HTR-8/SVneo (cell line): Measurements from ENCODE around the gene HELT.
"Not testable (repeated sequence)": the region's sequence is repeated elsewhere in the genome, so short reads cannot be mapped to it uniquely, and the experiment has no call there.

Experiments used
- DNase-seq: peaks from one replicate; pipeline ENCODE4 v3.0.0; 2011; ENCODE audit warnings: low spot score, mixed read lengths; ENCODE audit not compliant: insufficient read length
- FAIRE-seq: peaks from 2 replicates; lab custom pipeline; 2011; peaks lifted over from hg19 to GRCh38; lab: Jason Lieb, UNC

HELT gene, protein sequence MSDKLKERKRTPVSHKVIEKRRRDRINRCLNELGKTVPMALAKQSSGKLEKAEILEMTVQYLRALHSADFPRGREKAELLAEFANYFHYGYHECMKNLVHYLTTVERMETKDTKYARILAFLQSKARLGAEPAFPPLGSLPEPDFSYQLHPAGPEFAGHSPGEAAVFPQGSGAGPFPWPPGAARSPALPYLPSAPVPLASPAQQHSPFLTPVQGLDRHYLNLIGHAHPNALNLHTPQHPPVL

DNA sequence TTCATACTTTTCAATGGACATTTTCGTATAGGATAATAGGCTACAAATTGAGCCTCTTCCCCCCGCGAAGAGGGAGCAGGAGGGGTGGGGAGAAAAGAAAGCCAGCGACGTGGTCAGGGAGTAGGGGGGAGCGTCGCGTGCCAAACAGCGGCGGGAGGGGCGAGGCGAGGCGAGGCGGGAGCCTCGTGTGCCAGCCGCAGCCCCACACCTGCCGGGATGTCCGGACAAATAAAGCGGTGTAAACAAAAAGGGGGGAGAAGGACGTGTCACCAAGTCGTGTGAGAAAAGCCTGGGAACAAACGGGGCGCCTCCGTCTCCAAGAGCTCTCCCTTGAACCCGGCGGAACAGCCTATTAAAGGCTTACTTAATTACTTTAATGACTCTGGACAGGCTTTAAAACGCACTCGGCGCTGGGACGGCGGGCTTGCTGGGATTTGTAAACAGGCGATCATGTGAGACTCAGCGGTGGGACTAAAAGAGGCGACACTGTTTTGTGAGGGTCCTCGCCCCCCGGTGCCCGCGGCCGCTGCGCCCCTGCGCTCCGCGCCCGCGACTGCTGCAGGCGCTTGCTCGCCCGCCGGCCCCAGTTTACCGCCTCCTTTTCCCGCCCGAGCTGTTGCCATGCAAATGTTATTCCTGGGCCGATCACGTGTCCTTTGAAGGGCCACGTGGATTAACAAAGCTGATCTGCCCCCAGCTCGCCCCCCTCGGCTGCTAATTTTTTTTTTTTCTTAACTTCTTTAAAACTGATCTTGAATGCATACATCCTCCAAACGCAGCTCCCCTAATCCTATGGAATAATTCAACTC, at the start of gene HELT:
HELT (plus strand) TSS at position 527 of the 809 bp plus-strand sequence. CDS start 439 bp downstream, outside the sequence.
- FAIRE-seq = no peak
- no peak for DNase-seq

DNA sequence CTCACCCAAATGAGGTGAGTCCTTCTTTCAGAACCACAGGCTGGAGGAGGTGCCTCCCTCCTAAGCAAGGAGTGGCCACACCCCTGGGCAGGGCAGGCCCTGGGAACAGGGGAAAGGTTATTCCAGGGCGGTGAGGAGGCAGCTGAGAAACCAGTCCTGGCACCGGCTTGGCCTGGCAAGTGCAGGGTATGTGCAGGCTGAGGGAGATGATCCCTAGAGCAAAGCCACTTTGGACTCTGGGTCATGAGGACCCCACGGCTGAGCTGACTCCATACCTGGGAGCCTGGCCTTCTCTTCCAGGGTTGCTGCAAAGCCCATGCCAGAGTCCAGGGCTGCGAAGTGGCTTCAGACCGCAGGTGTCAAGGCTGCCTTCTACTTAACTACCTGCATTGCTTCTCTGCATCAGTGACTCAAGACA, 49.5 kb upstream of the HELT start:
- DNase-seq (no peak), FAIRE-seq (no peak)

DNA sequence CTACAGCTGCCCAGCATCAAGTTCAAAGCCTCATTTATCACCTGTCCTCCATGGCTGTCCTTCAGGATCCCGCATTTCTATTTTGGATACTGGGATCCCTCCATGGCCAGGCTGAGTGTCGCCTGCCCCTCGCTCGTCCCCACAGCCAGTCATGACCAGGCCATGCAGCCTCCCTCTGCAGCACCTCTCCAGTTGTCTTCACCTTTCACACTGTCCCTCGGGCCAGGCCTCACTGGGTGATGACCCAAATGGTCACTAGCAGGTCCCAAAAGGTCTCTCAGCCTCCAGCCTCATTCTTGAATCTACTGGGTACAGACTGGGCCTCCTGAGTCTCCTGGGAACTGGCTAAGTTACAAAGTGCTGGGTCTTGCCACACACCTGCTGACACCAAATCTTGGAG, 48.7 kb upstream of the HELT start:
- DNase-seq = no peak
- no peak for FAIRE-seq

DNA sequence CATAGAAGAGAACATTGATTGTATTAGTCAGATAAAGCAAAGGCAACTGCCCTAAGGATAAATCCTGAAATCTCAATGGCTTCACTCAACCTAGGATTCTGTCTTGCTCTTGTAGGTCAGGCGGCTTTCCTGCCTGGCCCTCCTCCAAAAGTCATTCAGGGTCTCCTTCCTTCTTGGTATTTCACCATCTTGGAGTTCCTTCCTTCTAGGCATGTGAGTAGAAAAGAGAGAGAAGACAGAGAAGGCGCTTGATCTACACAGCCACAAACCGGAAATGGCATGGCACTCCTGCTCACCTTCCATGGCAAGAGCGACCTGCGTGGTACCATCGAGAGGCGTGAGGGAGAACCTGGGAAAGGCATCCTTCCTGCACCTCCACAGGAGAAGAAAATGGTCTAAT, 45.3 kb upstream of the HELT start:
- FAIRE-seq (no peak), DNase-seq (no peak)

DNA sequence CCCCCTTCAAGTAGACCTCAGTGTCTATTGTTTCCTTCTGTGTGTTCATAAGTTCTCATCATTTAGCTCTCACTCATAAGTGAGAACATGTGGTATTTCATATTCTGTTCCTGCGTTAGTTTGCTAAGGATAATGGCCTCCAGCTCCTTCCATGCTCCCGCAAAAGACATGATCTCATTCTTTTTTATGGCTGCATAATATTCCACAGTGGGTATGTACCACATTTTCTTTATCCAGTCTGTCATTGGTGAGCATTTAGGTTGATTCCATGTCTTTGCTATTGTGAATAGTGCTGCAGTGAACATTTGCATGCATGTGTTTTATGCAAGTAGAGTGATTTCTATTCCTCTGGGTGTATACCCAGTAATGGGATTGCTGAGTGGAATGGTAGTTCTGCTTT, 41.9 kb upstream of the HELT start:
- not testable (repeated sequence) for FAIRE-seq, DNase-seq

DNA sequence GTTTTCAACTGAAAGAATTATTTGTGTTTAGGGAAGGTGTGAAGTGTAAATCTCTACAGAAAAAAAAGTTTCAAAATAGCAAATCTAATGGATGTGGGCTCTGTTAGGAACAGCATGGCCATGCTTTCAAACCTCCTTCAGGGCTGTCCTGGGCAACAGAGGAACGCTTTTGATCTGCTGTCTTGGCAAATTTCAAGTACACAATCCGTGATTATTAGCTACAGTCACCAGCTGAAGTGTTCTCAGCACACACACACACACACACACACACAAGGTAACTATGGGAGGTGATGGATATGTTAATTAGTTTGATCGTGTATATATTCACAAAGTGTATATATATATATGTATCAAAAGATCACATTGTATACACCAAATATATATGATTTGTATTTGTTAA, 40.5 kb upstream of the HELT start:
- DNase-seq (no peak), FAIRE-seq (no peak)

DNA sequence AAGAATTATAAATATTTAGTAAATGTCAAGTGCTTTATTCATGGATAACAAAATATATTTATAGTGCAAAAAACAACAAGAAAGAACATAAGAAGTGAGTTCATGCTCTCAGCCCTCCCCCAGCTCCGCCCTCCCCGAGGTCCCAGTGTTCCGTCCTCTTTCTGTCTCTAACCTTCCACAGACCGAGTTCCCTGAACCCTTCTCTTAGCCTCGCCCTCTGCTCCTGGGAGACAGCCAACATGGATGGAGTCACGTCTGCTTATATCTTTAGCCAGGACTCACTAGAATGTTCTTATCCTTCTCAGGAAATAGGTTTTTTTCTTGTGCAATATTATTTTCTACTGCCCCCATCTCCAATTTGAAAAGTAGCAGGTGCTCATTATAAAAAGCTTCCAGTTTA, 40.1 kb upstream of the HELT start:
- no peak for FAIRE-seq

DNA sequence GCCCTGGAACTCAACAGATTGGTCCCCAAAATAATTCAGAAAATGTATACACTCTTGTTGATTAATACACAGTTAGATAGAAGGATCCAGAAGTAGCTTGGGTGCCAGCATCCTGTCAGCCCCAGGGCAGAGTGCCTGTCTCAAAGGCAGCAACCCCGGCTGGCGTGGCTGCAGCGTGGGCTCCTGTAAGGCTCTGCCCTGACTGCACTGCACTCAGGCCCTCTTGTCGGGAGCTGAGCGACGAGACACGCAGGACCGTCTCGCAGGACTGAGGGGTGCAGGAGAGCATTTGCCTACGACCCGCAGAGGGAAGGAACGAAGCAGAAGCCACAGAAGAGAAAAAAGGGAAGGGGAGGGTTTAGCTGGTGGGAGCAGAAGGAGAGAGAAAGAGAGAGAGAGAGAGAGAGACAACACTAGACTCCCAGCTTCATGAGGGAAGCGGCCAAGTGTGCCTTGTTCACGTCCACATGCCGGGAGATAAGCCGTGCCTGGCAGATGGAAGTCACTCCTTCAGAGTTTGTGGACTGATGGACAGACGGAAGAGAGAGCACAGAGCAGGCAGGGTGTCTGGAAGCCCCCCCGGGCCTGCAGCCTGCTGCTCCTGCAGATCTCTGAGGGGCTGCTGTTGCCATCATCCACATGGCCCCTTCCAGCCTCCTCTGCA, 38.7 kb upstream of the HELT start:
- no peak for FAIRE-seq
- DNase-seq = no peak

More for the DNA sequence above, 40.1 kb upstream of the HELT start:
- no peak for DNase-seq

DNA sequence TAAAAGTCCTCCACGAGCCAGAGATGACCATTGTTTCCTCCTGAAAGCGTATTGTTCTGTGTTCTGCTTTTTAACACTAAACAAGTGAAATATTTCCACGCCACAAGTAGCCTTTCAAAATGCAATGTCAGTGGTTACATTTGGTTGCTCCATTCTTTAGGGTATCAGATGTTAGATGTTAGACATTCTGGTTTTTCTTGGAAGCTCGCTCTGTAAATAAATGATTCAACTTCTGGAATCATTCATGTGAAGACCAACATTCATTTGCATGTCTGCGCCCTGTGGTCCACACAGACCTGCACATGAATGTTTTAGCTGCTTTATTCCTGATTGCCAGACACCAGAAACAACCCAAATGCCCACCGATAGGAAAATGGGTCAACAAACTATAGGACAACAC, 38.0 kb upstream of the HELT start:
- FAIRE-seq (no peak), DNase-seq (no peak)

DNA sequence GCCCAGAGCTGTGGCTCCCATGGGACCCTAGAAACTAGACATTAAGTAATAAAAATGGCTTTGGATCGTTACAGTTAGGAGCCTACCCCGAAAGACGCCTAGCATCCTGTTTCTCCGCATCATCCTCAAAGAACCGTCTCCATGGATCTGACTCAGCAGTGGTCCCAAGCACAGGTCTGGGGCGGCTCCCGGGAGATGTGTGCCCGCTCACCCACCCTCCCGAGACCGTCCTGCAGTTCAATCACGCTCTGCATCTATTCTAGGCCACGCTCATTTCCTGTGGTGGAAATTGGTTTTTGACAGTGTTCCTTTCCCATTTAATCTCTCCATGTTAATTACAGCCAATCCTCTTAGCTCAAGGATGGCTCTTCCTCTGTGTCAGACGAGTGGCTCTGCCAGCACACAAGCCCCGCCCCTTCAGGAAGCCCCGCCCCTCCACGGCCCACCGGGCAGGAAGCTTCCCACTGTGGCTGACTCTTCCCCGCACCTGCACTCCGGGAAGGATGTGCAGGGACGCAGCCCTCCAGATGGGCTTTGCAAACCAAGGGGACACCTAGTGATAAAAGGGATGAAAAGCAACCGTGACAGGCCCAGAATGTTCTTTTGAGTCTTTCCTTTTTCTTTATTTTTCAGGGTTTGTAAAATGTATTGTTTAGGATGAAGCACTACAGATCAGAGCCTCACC, 34.5 kb upstream of the HELT start:
- no peak for FAIRE-seq
- peak; percentile 75 for DNase-seq

DNA sequence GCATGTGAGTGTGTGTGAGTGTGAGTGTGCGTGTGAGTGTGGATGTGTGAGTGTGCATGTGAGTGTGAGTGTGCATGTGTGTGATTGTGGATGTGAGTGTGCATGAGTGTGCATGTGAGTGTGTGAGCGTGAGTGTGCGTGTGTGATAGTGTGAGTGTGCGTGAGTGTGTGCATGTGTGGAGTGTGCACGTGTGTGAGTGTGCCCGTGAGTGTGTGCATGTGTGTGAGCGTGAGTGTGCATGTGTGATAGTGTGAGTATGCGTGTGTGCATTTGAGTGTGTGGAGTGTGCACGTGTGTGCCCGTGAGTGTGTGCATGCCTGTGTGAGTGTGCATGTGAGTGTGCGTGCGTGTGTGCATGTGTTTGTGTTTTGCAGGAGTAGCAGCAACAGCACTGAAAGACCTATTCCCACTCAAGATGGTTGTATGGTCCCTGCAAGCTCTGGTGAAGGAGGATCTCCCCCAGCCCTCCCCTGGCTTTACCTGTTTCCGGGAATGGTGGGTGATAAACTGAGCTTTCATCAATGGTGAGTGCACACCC, 30.7 kb upstream of the HELT start:
- FAIRE-seq (peak; percentile 96), DNase-seq (no peak)

DNA sequence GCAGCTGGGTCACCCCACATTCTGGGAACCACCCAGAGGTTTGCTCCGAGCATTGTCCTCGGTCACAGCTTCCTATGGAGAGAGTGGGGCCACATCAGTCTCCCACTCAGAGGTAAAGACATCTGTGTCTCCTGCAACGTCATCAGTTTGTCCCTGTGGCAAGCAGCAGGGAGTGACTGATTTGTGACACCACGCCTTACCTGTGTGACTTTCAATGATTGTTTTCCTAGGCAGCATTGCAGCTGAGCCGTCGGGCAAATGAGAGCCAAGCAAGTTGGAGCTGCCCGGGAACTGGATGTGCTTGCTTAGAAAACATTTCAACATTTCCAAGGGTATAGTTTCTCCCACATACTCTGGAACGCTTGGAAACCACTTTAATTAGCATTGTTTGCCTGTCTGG, 29.7 kb upstream of the HELT start:
- DNase-seq = no peak
- FAIRE-seq = no peak

DNA sequence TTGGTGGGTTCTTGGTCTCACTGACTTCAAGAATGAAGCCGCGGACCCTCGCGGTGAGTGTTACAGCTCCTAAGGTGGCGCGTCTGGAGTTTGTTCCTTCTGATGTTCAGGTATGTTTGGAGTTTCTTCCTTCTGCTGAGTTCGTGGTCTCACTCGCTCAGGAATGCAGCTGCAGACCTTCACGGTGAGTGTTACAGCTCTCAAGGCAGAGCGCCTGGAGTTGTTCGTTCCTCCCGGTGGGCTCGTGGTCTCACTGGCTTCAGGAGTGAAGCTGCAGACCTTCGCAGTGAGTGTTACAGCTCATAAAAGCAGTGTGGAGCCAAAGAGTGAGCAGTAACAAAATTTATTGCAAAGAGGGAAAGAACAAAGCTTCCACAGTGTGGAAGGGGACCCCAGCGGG, 29.0 kb upstream of the HELT start:
- not testable (repeated sequence) for FAIRE-seq, DNase-seq

DNA sequence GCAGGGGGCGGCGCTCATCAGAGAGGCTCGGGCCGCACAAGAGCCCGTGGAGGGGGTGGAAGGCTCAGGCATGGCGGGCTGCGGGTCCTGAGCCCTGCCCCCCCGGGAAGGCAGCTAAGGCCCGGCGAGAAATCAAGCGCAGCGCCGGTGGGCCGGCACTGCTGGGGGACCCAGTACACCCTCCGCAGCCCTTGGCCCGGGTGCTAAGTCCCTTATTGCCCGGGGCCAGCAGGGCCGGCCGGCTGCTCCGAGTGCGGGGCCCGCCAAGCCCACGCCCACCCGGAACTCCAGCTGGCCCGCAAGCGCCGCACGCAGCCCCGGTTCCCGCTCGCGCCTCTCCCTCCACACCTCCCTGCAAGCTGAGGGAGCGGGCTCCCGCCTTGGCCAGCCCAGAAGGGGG, 28.2 kb upstream of the HELT start:
- DNase-seq, FAIRE-seq: not testable (repeated sequence)

DNA sequence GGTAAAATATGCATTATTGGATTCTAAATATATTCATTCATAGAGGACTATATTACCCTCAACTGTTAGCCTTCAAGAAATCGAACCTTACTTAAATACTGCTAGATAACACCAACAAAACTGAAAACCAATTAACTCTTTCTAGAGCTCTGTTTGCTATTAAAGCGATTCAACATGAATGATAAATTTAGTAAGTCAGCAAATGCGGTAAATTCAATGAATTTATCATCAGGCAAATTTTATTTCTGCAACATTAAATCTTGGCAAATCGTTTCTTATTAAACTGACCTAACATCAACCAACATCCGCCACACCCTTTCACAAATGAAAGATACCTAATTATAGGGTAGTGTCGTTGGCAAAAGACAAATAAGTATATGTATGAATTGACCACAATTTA, 26.4 kb upstream of the HELT start:
- FAIRE-seq = no peak
- DNase-seq = no peak

DNA sequence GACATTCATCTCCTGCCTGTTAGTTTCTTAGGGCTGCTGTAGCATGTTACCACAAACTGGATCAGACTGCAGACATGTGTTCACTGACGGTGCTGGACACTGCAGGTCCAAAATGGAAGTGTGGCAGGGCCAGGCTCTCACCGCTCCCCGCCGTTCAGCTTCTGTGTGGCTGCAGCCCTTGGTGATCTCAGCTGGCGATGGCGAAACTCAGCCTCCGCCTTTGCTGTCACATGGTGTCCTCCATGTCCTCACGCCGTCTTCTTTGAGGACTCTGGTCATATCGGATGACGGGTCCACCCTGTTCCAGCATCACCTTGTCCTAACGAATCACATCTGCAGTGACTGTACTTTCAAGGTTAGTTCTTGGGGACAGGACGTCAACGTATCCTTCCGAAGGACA, 25.9 kb upstream of the HELT start:
- DNase-seq = no peak
- FAIRE-seq = no peak

DNA sequence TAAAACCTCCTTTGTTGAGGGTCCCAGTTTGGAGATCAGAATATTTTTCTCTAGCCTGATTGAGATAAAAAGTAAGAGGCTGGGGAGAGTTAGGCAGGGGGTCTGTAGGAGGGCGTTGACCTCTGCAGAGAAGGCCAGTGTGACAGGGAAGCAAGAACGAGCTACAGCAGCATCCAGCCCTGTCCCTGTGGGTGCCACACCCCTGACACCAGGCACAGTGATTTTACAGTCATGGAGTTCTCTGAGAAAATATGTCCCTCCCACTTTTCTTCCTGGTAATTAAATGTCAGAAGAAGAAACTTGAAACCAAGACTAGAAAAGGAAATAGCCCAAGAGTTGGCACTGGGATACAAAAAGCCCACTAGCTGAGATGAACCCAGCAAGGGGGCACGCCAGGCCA, 25.0 kb upstream of the HELT start:
- FAIRE-seq (no peak), DNase-seq (no peak)

DNA sequence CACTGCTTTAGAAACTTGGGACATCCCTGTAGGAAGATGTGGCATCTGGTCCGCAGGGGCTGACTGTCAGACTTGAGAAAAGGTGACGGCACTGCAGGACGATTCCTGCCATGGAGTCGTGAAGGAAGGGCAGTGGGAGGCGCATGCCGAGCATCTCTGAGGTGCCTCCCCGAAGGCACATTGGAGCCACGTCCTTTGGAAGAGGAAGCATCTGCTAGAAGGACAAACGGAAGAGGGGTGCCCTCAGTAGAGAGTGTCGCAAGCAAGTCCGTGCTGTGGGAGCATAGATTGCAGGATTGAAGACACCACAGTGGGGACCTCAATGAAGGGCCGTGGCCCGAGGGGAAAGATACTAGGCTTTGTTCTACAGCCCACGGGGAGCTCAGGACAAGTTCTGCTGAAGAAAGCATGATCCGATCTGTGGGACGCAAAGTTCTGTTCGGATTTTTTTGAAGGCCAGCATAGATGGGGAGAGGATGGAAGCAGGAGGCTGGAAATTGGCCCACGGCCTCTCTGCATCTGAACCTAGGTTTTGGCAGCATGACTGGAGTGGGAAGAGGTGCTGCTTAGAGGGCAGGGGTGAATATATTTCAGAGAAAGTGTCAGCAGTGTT, 24.2 kb upstream of the HELT start:
- no peak for DNase-seq
- no peak for FAIRE-seq

DNA sequence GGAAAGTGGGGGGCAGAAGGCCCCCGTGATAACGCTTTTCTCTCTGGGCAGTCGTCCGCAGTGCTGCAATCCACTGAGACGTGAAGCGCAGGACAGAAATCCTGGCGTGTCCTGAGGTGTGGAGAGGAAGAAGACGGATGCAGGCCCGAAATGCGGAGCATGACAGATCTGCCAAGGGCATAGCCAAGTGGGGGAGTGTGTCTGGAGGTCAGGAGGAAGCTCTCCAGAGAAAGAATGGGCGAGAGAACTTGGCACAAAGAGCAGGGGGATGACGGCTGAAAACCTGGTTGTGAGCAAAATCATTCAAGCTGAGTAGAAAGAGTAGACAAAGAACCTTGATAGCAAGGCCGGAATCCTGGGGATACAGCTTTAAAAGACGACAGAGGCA, 23.7 kb upstream of the HELT start:
- FAIRE-seq (no peak), DNase-seq (no peak)

DNA sequence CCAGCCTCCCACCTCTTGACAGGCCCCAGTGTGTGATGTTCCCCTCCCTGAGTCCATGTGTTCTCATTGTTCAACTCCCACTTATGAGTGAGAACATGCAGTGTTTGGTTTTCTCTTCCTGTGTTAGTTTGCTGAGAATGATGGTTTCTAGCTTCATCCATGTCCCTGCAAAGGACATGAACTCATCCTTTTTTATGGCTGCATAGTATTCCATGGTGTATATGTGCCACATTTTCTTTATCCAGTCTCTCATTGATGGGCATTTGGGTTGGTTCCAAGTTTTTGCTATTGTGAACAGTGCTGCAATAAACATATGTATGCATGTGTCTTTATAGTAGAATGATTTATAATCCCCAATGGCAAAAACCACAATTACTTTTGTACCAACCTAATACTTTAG, 20.6 kb upstream of the HELT start:
- FAIRE-seq, DNase-seq: not testable (repeated sequence)
